HCT116 (cell line): ENCODE results near the gene FBN1.

Experiments used
- EZH2 ChIP-seq: fragments of 200-600 bp; sonication (generic); IDR thresholded peaks from 2 replicates; pipeline ENCODE4 v1.6.1; 2017; ENCODE audit warnings: antibody characterized with exemption, mixed run types
- POLR2A ChIP-seq: IDR thresholded peaks from 2 replicates; pipeline ENCODE4 v1.7.0; 2011; ENCODE audit warnings: borderline replicate concordance; ENCODE audit not compliant: insufficient read depth, insufficient read length; ENCODE audit errors: extremely low read depth
- RAD21 ChIP-seq: IDR thresholded peaks from 2 replicates; pipeline ENCODE4 v1.6.1; 2012; ENCODE audit warnings: low read depth, mild to moderate bottlenecking
- SIN3A ChIP-seq: IDR thresholded peaks from 2 replicates; pipeline ENCODE4 v1.6.1; 2012; ENCODE audit warnings: low read depth
- ZBTB33 ChIP-seq: IDR thresholded peaks from 2 replicates; pipeline ENCODE4 v1.6.1; 2011; ENCODE audit warnings: mild to moderate bottlenecking, low read length, moderate library complexity; ENCODE audit not compliant: insufficient replicate concordance; ENCODE audit errors: extremely low read depth
- ZFX ChIP-seq: fragments of 450-650 bp; IDR thresholded peaks from 2 replicates; pipeline ENCODE4 v1.6.1; 2017
- TF ChIP-seq, protein P1 (sequence below), 3 experiments: fragments of 200-600 bp in 1 of 3; sonication (generic) in 1 of 3; IDR thresholded peaks in 2 of 3; conservative IDR thresholded peaks in 1 of 3; 2 replicates each; pipeline ENCODE4 v1.5.1; 2012 to 2017; ENCODE audit warnings: low read depth in 2 of 3, low read length in 2 of 3, antibody characterized with exemption in 1 of 3, borderline replicate concordance in 1 of 3, control low read depth in 1 of 3, mild to moderate bottlenecking in 1 of 3, mixed read lengths in 1 of 3, mixed run types in 1 of 3, moderate library complexity in 1 of 3; ENCODE audit not compliant: insufficient read depth in 1 of 3

- TF ChIP-seq POLR2A (no peak), RAD21 (no peak), EZH2 (no peak), ZBTB33 (no peak), SIN3A (no peak), ZFX (no peak)
- TF ChIP-seq, protein P1, sequence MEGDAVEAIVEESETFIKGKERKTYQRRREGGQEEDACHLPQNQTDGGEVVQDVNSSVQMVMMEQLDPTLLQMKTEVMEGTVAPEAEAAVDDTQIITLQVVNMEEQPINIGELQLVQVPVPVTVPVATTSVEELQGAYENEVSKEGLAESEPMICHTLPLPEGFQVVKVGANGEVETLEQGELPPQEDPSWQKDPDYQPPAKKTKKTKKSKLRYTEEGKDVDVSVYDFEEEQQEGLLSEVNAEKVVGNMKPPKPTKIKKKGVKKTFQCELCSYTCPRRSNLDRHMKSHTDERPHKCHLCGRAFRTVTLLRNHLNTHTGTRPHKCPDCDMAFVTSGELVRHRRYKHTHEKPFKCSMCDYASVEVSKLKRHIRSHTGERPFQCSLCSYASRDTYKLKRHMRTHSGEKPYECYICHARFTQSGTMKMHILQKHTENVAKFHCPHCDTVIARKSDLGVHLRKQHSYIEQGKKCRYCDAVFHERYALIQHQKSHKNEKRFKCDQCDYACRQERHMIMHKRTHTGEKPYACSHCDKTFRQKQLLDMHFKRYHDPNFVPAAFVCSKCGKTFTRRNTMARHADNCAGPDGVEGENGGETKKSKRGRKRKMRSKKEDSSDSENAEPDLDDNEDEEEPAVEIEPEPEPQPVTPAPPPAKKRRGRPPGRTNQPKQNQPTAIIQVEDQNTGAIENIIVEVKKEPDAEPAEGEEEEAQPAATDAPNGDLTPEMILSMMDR (IDR thresholded peaks at IDR 0.05 in 2 of 3, conservative IDR thresholded peaks at IDR 0.05 in 1 of 3; ENCODE audit: borderline replicate concordance in 1 of 3, insufficient read depth in 1 of 3, low read depth in 2 of 3, low read length in 2 of 3): no peak
Observed at GRCh38 chr15:48577469-48577868, 68.0 kb downstream of the FBN1 start.
